Prostate gland (tissue), 2 donors: ENCODE data around the gene CDK14.

Source experiments
- CTCF ChIP-seq, 4 experiments: fragments of 200-600 bp in 2 of 4; fragments of 450-650 bp in 2 of 4; sonication (generic) in 2 of 4; IDR thresholded peaks; 1 replicate in 3 of 4; 2 replicates in 1 of 4; pipeline ENCODE4 v1.5.1; 2016 to 2019; ENCODE audit warnings: antibody characterized with exemption in 4 of 4, mild to moderate bottlenecking in 2 of 4, moderate library complexity in 2 of 4
- POLR2A ChIP-seq: fragments of 450-650 bp; IDR thresholded peaks from one replicate; pipeline ENCODE4 v1.6.1; 2016; ENCODE audit warnings: antibody characterized with exemption, mild to moderate bottlenecking

DNA sequence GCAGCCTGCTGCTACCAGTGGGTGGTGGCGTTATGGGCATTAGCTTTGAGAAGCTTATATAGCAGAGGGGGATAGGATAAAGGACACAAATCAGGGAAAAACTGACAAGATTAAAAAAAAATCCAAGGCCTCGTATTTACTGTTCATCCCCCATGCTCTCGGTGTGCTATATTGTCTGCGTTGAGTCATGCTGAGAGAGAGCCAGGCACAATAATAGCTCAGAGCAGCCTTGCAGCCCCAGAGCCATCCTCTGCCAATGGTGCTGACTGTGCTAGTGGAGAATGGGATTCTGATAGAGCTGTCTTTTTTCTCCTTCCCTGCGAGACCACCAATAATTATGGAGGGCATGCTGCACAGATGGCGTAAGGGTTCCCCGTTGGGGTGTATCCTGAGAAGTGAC, 616.5 kb downstream of the CDK14 start:
- TF ChIP-seq CTCF (IDR thresholded peaks at IDR 0.05), result no peak
- TF ChIP-seq POLR2A, result no peak
